Measurements from ENCODE around the gene CASKIN1. TPM values are rescaled to one million over a fixed set of nuclear protein-coding genes. Genes with fewer than 3 reads are reported as not detected.

Gene CASKIN1
- total and polyA plus RNA-seq, 10 donors, result 0.24 to 0.32 (median 0.30) TPM; not detected in 7

GRCh38 chr16:2174396-2175131 lies 21.8 kb downstream of the CASKIN1 start:
- peak overlapping the region in 2 of 8 donors; percentile 5 to 7 for H3K27ac ChIP-seq
- no peak overlapping the region for H3K4me3 ChIP-seq
- H3K36me3 ChIP-seq, result peaks cover 4 to 92% (median 80%) of the 10 kb centered on the region in 6 donors
- 83 to 95% (median 88%) methylated on average over 5 to 21 of the region's 21 CpGs for WGBS, 5 donors
- intact Hi-C loops (cut with DNase I; ENCODE audit: low total_unique reads), result no loop called here
- peaks cover under 1 to 52% (median 22%) of the 10 kb centered on the region in 6 donors for H3K4me1 ChIP-seq
- H3K9me3 ChIP-seq, result peaks cover 0 to 6% (median 0%) of the 10 kb centered on the region in 8 donors
- DNase-seq, result peak; percentile 81
- peak; percentile 14 to 68 (median 66) for TF ChIP-seq POLR2AphosphoS5 (IDR thresholded peaks at IDR 0.05)
- no peak for TF ChIP-seq POLR2A (IDR thresholded peaks at IDR 0.05)
- no peaks in the 10 kb centered on the region for H3K27me3 ChIP-seq (replicated peaks in 1 of 7)

GRCh38 chr16:2173916-2174315 lies 22.5 kb downstream of the CASKIN1 start:
- Histone ChIP-seq H3K4me1 (peaks cover 4 to 57% (median 27%) of the 10 kb centered on the region in 6 donors), H3K27ac (peak overlapping the region in 2 of 8 donors; percentile 5 to 7), H3K36me3 (peaks cover 4 to 97% (median 84%) of the 10 kb centered on the region in 6 donors), H3K9me3 (peaks cover 0 to 6% (median 0%) of the 10 kb centered on the region in 8 donors), H3K4me3 (no peak overlapping the region), H3K27me3 (replicated peaks in 1 of 7) (no peaks in the 10 kb centered on the region)
- DNase-seq, result no peak
- WGBS, 5 donors, result 87 to 98% (median 91%) methylated on average over 4 of the region's 4 CpGs; no CpG with 5 or more reads in 2 of the 5 donors
- intact Hi-C loops (cut with DNase I; ENCODE audit: low total_unique reads), result no loop called here
- TF ChIP-seq POLR2A (IDR thresholded peaks at IDR 0.05), result no peak
- no peak for TF ChIP-seq POLR2AphosphoS5 (IDR thresholded peaks at IDR 0.05)
- TF ChIP-seq CTCF (IDR thresholded peaks at IDR 0.05 in 8 of 11, conservative IDR thresholded peaks at IDR 0.05 in 3 of 11), result no peak

- H3K27ac ChIP-seq, result no peak overlapping the region
- peaks cover 0 to 2% (median 0%) of the 10 kb centered on the region in 8 donors for H3K9me3 ChIP-seq
- peaks cover 4 to 100% (median 87%) of the 10 kb centered on the region in 6 donors for H3K36me3 ChIP-seq
- H3K4me1 ChIP-seq, result peaks cover 4 to 62% (median 28%) of the 10 kb centered on the region in 6 donors
- 86 to 98% (median 92%) methylated on average over 13 to 14 of the region's 14 CpGs for WGBS, 5 donors
- H3K4me3 ChIP-seq, result no peak overlapping the region
- intact Hi-C loops (cut with DNase I; ENCODE audit: low total_unique reads), result no loop called here
- no peak for DNase-seq
- H3K27me3 ChIP-seq (replicated peaks in 1 of 7), result no peaks in the 10 kb centered on the region
- TF ChIP-seq POLR2A (IDR thresholded peaks at IDR 0.05), result no peak
- TF ChIP-seq POLR2AphosphoS5 (IDR thresholded peaks at IDR 0.05), result peak in 1 of 3 donors; percentile 10
Observed at GRCh38 chr16:2173366-2173765, 23.0 kb downstream of the CASKIN1 start.

GRCh38 chr16:2172688-2173335 lies 23.6 kb downstream of the CASKIN1 start:
- H3K4me1 ChIP-seq, result peaks cover 4 to 66% (median 31%) of the 10 kb centered on the region in 6 donors
- H3K9me3 ChIP-seq, result no peaks in the 10 kb centered on the region
- no peak overlapping the region for H3K27ac ChIP-seq
- DNase-seq, result no peak
- no peaks in the 10 kb centered on the region for H3K27me3 ChIP-seq (replicated peaks in 1 of 7)
- 89 to 96% (median 92%) methylated on average over 28 to 29 of the region's 29 CpGs for WGBS, 5 donors
- TF ChIP-seq POLR2A (IDR thresholded peaks at IDR 0.05), result no peak
- TF ChIP-seq CTCF (IDR thresholded peaks at IDR 0.05 in 8 of 11, conservative IDR thresholded peaks at IDR 0.05 in 3 of 11), result no peak
- no peak for TF ChIP-seq POLR2AphosphoS5 (IDR thresholded peaks at IDR 0.05)
- H3K36me3 ChIP-seq, result peaks cover 4 to 100% (median 90%) of the 10 kb centered on the region in 6 donors
- intact Hi-C loops (cut with DNase I; ENCODE audit: low total_unique reads), result no loop called here
- no peak overlapping the region for H3K4me3 ChIP-seq

Data from spleen (tissue), 11 donors.